Measurements from ENCODE around the gene HTT. TPM values are rescaled to one million over a fixed set of nuclear protein-coding genes. Genes with fewer than 3 reads are reported as not detected.

HTT gene
- total and polyA plus RNA-seq, 9 of the 15 experiments (the other 6 are each of a cell fraction or from before 2014, with no cell fraction given) = 0.66 to 31.6 (median 14.7) TPM

- TF ChIP-seq, protein P1, sequence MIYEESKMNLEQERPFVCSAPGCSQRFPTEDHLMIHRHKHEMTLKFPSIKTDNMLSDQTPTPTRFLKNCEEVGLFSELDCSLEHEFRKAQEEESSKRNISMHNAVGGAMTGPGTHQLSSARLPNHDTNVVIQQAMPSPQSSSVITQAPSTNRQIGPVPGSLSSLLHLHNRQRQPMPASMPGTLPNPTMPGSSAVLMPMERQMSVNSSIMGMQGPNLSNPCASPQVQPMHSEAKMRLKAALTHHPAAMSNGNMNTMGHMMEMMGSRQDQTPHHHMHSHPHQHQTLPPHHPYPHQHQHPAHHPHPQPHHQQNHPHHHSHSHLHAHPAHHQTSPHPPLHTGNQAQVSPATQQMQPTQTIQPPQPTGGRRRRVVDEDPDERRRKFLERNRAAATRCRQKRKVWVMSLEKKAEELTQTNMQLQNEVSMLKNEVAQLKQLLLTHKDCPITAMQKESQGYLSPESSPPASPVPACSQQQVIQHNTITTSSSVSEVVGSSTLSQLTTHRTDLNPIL (CRISPR knock-in tag; IDR thresholded peaks at IDR 0.05) = no peak
- TF ChIP-seq HMG20B (CRISPR knock-in tag; IDR thresholded peaks at IDR 0.05) = no peak
- no peak for TF ChIP-seq E2F5 (CRISPR knock-in tag; IDR thresholded peaks at IDR 0.05)
- TF ChIP-seq RBBP5 (IDR thresholded peaks at IDR 0.05; ENCODE audit: borderline replicate concordance, insufficient read depth, low read length, poor library complexity, severe bottlenecking) = no peak
- TF ChIP-seq AFF1 (IDR thresholded peaks at IDR 0.05; ENCODE audit: low read depth in 1 of 2, partially characterized antibody in 2 of 2) = no peak
- TF ChIP-seq SMAD4 (CRISPR knock-in tag; conservative IDR thresholded peaks at IDR 0.05) = peak; percentile 64; the same call in 1 of the 2 replicates
- no peak for TF ChIP-seq SRSF9 (IDR thresholded peaks at IDR 0.05; ENCODE audit: borderline replicate concordance, low read depth, low read length)
- no peak for TF ChIP-seq FIP1L1 (IDR thresholded peaks at IDR 0.05; ENCODE audit: low read depth, low read length, poor library complexity, severe bottlenecking)
- no peak for TF ChIP-seq TRIM28 (IDR thresholded peaks at IDR 0.05)
- TF ChIP-seq ZNF79 (CRISPR knock-in tag; IDR thresholded peaks at IDR 0.05; ENCODE audit: low read depth) = no peak
- TF ChIP-seq ZFP1 (CRISPR knock-in tag; IDR thresholded peaks at IDR 0.05) = no peak
- TF ChIP-seq SMARCA5 (IDR thresholded peaks at IDR 0.05) = no peak
- TF ChIP-seq RFX5 (IDR thresholded peaks at IDR 0.05; ENCODE audit: low read depth, low read length) = no peak
- no peak for TF ChIP-seq THAP12 (CRISPR knock-in tag; IDR thresholded peaks at IDR 0.05)
- no peak for TF ChIP-seq DMBX1 (CRISPR knock-in tag; IDR thresholded peaks at IDR 0.05; ENCODE audit: borderline replicate concordance)
- TF ChIP-seq HLTF (IDR thresholded peaks at IDR 0.05) = no peak
- no peak for TF ChIP-seq MAFK (IDR thresholded peaks at IDR 0.05; ENCODE audit: low read length)
- TF ChIP-seq COPS2 (conservative IDR thresholded peaks at IDR 0.05) = no peak
- no peak for TF ChIP-seq SMAD2 (IDR thresholded peaks at IDR 0.05; ENCODE audit: low read depth, low read length)
- TF ChIP-seq, protein P2, sequence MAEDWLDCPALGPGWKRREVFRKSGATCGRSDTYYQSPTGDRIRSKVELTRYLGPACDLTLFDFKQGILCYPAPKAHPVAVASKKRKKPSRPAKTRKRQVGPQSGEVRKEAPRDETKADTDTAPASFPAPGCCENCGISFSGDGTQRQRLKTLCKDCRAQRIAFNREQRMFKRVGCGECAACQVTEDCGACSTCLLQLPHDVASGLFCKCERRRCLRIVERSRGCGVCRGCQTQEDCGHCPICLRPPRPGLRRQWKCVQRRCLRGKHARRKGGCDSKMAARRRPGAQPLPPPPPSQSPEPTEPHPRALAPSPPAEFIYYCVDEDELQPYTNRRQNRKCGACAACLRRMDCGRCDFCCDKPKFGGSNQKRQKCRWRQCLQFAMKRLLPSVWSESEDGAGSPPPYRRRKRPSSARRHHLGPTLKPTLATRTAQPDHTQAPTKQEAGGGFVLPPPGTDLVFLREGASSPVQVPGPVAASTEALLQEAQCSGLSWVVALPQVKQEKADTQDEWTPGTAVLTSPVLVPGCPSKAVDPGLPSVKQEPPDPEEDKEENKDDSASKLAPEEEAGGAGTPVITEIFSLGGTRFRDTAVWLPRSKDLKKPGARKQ (CRISPR knock-in tag; IDR thresholded peaks at IDR 0.05) = no peak
Measured at GRCh38 chr4:3079694-3080123, 5.2 kb downstream of the HTT start (continued).
